Measurements from ENCODE around the gene ARHGAP15.

ARHGAP15 gene

GRCh38 chr2:143548032-143548431 is 418.8 kb downstream of the ARHGAP15 start:
- no peak overlapping the region for H3K4me2 ChIP-seq (ENCODE audit: low read length)
- no peak overlapping the region for H3K4me3 ChIP-seq (ENCODE audit: low read depth, low read length, poor library complexity, severe bottlenecking)
- TF ChIP-seq EZH2 (IDR thresholded peaks at IDR 0.05; ENCODE audit: borderline replicate concordance, low read length), result no peak
- TF ChIP-seq CTCF (IDR thresholded peaks at IDR 0.05; ENCODE audit: low read length), result no peak
- no peak overlapping the region for H3K27ac ChIP-seq (ENCODE audit: low read depth, low read length, poor library complexity, severe bottlenecking)
- no peak overlapping the region for H3K9ac ChIP-seq (ENCODE audit: low read length)
- no peaks in the 10 kb centered on the region for H3K9me2 ChIP-seq (ENCODE audit: low read depth, low read length)
- H3F3A ChIP-seq (ENCODE audit: insufficient read depth, low read length), result no peaks in the 10 kb centered on the region
- H3K36me3 ChIP-seq (ENCODE audit: insufficient read depth, low read length), result no peaks in the 10 kb centered on the region
- H2AFZ ChIP-seq (ENCODE audit: low read length), result no peak overlapping the region
- no peaks in the 10 kb centered on the region for H4K20me1 ChIP-seq (ENCODE audit: insufficient read depth, low read length)
- no peaks in the 10 kb centered on the region for H3K27me3 ChIP-seq (ENCODE audit: insufficient read depth, low read length)
- H3K4me1 ChIP-seq (ENCODE audit: insufficient read depth, low read length, severe bottlenecking), result no peaks in the 10 kb centered on the region
- H3K9me3 ChIP-seq (ENCODE audit: low read length), result no peaks in the 10 kb centered on the region
- no peaks in the 10 kb centered on the region for H3K79me2 ChIP-seq (ENCODE audit: insufficient read depth, low read length)

- Histone ChIP-seq H3K27me3 (ENCODE audit: insufficient read depth, low read length) (no peaks in the 10 kb centered on the region), H4K20me1 (ENCODE audit: insufficient read depth, low read length) (no peaks in the 10 kb centered on the region), H3K27ac (ENCODE audit: low read depth, low read length, poor library complexity, severe bottlenecking) (no peak overlapping the region), H3K4me3 (ENCODE audit: low read depth, low read length, poor library complexity, severe bottlenecking) (no peak overlapping the region), H3K4me2 (ENCODE audit: low read length) (no peak overlapping the region), H3K79me2 (ENCODE audit: insufficient read depth, low read length) (no peaks in the 10 kb centered on the region), H3F3A (ENCODE audit: insufficient read depth, low read length) (no peaks in the 10 kb centered on the region), H3K9ac (ENCODE audit: low read length) (no peak overlapping the region), H3K9me2 (ENCODE audit: low read depth, low read length) (no peaks in the 10 kb centered on the region), H3K4me1 (ENCODE audit: insufficient read depth, low read length, severe bottlenecking) (no peaks in the 10 kb centered on the region), H2AFZ (ENCODE audit: low read length) (no peak overlapping the region), H3K9me3 (ENCODE audit: low read length) (no peaks in the 10 kb centered on the region), H3K36me3 (ENCODE audit: insufficient read depth, low read length) (no peaks in the 10 kb centered on the region)
- TF ChIP-seq EZH2 (IDR thresholded peaks at IDR 0.05; ENCODE audit: borderline replicate concordance, low read length) (no peak), CTCF (IDR thresholded peaks at IDR 0.05; ENCODE audit: low read length) (no peak)
Observed at GRCh38 chr2:143550500-143550899, 421.3 kb downstream of the ARHGAP15 start.

- H4K20me1 ChIP-seq (ENCODE audit: insufficient read depth, low read length), result no peaks in the 10 kb centered on the region
Observed at GRCh38 chr2:143551971-143552650, 422.9 kb downstream of the ARHGAP15 start.

More at GRCh38 chr2:143551971-143552650, 422.9 kb downstream of the ARHGAP15 start:
- no peaks in the 10 kb centered on the region for H3K27me3 ChIP-seq (ENCODE audit: insufficient read depth, low read length)
- H3F3A ChIP-seq (ENCODE audit: insufficient read depth, low read length), result no peaks in the 10 kb centered on the region
- H3K9me2 ChIP-seq (ENCODE audit: low read depth, low read length), result no peaks in the 10 kb centered on the region
- H3K9ac ChIP-seq (ENCODE audit: low read length), result no peak overlapping the region
- no peak overlapping the region for H2AFZ ChIP-seq (ENCODE audit: low read length)
- H3K4me2 ChIP-seq (ENCODE audit: low read length), result no peak overlapping the region
- no peak overlapping the region for H3K4me3 ChIP-seq (ENCODE audit: low read depth, low read length, poor library complexity, severe bottlenecking)
- H3K9me3 ChIP-seq (ENCODE audit: low read length), result no peaks in the 10 kb centered on the region
- peaks cover 13% of the 10 kb centered on the region for H3K36me3 ChIP-seq (ENCODE audit: insufficient read depth, low read length)
- H3K4me1 ChIP-seq (ENCODE audit: insufficient read depth, low read length, severe bottlenecking), result no peaks in the 10 kb centered on the region
- TF ChIP-seq CTCF (IDR thresholded peaks at IDR 0.05; ENCODE audit: low read length), result no peak
- no peak for TF ChIP-seq EZH2 (IDR thresholded peaks at IDR 0.05; ENCODE audit: borderline replicate concordance, low read length)
- H3K79me2 ChIP-seq (ENCODE audit: insufficient read depth, low read length), result no peaks in the 10 kb centered on the region
- no peak overlapping the region for H3K27ac ChIP-seq (ENCODE audit: low read depth, low read length, poor library complexity, severe bottlenecking)
